ENCODE results near the gene PRR15L. TPM values are rescaled to one million over a fixed set of nuclear protein-coding genes. Genes with fewer than 3 reads are reported as not detected.

The PRR15L gene, protein sequence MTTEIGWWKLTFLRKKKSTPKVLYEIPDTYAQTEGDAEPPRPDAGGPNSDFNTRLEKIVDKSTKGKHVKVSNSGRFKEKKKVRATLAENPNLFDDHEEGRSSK
- not detected in 2 replicates for total RNA-seq

DNA sequence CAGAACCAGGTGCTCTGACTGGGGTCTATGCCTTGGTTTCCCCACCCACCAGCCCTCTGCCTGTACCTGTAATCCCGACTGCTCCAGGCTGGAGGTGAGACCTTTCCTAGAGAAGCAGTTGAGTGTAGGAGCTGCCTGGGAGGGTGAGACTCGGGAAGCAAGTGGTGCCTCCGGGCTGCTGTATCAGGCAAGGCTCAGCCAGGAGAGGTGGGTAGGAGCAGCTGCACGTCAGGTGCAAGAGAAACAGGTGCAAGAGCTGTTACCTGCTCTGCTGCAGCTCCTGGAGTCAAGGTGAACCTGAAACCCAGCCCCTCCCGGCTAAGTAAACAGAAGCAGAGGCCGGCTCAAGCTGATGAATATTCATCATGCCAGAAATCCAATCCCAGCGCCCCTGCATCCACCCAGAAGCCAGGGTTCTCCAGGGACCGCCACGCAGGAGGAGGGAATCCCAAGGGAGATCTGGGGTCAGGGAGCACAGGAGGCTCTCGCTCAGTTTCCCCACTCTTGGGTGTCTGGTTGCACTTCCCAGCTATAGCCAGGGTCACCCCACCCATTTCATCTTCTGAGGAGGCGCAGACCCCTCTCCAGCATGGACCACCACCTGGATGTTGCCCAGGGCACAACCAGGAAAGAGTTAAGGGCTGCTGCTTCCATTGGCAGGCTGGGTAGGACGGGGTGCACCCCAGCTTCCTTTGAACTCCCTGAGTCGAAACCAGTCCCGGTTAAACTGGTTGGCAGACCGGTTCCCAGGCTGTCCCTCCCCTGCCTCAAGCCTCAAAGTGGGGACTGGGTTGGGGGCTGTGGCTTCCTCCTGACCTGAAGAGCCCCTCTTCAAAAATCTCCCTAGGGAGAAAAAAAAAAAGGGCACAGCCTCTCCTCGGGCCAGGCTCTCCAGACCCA is at the start of gene PRR15L:
TSS of gene PRR15L (minus strand) at position 293 of the 900 bp plus-strand sequence. CDS start 4,649 bp downstream, outside the sequence.

DNA sequence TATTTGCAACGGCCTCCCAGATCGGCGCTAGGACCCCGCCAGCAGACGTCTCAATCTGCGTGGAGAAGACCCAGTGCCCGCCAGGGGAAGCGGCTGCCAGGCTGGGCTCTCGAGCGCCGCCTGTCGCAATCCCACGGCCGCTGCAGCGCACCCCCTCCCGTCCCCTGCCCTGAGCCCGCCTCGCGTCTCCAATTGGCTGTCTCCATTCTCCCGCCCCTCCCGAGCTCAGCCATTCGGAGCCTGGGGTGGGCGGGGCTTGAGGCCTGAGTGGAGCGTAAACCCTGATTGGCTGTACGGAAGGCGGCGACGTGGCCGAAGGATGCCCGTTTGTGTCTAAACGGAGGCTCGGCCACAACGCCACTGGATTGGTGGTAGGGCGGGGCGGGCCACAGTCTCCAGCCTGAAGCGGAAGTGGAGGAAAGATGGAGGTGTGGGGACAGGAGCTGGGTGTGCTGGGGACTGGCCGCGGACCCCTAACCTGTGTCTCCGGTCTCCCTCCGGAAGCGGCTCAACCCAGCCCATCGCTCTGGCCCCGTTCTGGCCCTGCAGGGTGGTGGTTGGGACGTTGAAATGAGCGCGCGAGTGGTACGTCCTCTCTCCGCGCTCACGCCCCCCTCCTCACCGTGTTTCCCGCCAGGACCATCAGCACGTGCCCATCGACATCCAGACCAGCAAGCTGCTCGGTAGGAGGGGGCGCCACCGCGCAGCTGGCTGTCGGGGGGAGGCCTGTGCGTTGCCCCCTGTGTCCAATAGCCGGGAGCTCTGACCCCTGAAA is 13.2 kb upstream of the PRR15L start, which contains the start of gene CDK5RAP3:
TSS of gene CDK5RAP3 (plus strand) at position 389 of the 775 bp plus-strand sequence. CDS start at position 423, 34 bp downstream.

DNA sequence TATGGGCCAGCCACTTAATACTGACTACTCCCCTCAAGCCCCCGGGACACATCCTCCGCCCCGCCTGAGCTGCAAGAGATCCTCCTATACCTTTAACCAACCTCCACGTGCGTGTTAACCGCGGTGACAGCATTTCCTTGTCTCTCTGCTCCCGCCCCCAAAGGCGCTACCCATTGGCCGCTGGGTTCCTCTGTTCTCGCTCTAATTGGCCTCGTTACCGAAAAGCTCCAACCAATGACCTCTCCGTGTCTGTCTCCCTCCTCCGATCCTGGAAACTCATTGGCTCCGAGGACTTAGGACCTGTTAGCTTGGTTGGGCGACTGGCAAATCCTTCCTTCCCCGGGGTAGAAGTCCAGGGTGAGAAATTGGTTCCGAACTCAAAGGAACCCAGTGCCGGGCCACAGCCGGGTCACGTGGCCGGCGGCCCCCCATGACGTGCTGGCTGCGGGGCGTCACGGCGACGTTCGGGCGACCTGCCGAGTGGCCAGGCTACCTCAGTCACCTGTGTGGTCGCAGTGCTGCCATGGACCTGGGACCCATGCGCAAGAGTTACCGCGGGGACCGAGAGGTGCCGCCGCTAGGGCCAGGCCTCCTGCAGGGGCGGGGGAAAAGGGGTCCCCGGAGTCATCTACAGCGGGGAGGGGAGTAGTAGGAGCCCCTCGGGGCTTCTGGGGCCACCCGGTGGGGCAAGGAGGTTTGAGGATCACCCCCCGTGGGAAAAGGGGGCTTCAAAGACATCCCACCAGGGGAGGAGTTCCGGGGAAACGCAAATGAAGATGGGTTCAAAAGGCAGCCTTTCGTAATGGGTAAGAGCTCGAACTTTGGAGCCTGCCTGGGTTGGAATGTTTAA is 16.2 kb downstream of the PRR15L start, which contains the start of gene PNPO:
TSS of gene PNPO (plus strand) at position 326 of the 850 bp plus-strand sequence. CDS start at position 431, 105 bp downstream.

Other genes starting within 250 kb of the PRR15L start
- gene TBX21, start 224.6 kb downstream of the PRR15L start, total RNA-seq, result not detected in 2 replicates
- gene OSBPL7, start 136.1 kb downstream of the PRR15L start, total RNA-seq, result 5.8 and 11.1 TPM in 2 replicates
- gene MRPL10, start 126.3 kb downstream of the PRR15L start, total RNA-seq, result 15.8 and 25.0 TPM in 2 replicates
- gene LRRC46, start 126.2 kb downstream of the PRR15L start, total RNA-seq, result under 0.01 and 0.15 TPM in 2 replicates
- gene SCRN2, start 116.6 kb downstream of the PRR15L start, total RNA-seq, result 51.6 and 69.1 TPM in 2 replicates
- 0.65 and 1.2 TPM in 2 replicates for gene SP6, start 106.7 kb downstream of the PRR15L start, total RNA-seq
- 0.30 and 1.9 TPM in 2 replicates for gene SP2, start 61.6 kb downstream of the PRR15L start, total RNA-seq
- 21.1 and 45.6 TPM in 2 replicates for gene PNPO, start 16.3 kb downstream of the PRR15L start, total RNA-seq
- gene CDK5RAP3, start 13.2 kb upstream of the PRR15L start, total RNA-seq, result 45.1 and 75.8 TPM in 2 replicates
- 9.3 and 11.7 TPM in 2 replicates for gene COPZ2, start 79.9 kb upstream of the PRR15L start, total RNA-seq
- 55.5 and 88.0 TPM in 2 replicates for gene NFE2L1, start 90.5 kb upstream of the PRR15L start, total RNA-seq
- 75.4 and 80.9 TPM in 2 replicates for gene CBX1, start 143.6 kb upstream of the PRR15L start, total RNA-seq
- gene SNX11, start 149.9 kb upstream of the PRR15L start, total RNA-seq, result 17.9 and 21.1 TPM in 2 replicates

All from epithelial cell of umbilical artery (primary cell).